Ramos (cell line): Measurements from ENCODE around the gene THRB.

ENCODE experiments used
- in situ Hi-C: fragments of 300-500 bp; cut with MboI; formaldehyde crosslinking; loops from one replicate; pipeline ENCODE4 v1.14.3; 2022; ENCODE audit warnings: low sequenced_read_pairs; ENCODE audit not compliant: unreplicated experiment

The THRB gene

DNA sequence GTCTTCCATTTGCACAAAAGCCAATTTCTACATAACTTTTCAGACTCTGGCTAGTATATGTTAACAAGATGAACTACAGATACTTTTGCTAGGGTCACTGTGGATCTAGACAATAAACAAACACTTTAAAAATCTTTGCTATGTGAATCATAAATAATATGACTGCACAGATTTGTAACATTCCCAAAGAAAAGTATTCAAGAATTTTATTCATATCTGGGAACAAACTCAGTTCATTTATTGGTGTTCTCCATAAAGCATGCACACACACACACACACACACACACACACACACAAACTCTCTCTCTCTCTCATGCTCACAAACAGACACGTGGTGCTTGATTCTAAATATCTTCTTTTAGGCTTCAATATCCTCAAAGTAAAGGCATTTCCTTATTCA lies 18.8 kb upstream of the THRB start:
- in situ Hi-C loops, result no loop called here

DNA sequence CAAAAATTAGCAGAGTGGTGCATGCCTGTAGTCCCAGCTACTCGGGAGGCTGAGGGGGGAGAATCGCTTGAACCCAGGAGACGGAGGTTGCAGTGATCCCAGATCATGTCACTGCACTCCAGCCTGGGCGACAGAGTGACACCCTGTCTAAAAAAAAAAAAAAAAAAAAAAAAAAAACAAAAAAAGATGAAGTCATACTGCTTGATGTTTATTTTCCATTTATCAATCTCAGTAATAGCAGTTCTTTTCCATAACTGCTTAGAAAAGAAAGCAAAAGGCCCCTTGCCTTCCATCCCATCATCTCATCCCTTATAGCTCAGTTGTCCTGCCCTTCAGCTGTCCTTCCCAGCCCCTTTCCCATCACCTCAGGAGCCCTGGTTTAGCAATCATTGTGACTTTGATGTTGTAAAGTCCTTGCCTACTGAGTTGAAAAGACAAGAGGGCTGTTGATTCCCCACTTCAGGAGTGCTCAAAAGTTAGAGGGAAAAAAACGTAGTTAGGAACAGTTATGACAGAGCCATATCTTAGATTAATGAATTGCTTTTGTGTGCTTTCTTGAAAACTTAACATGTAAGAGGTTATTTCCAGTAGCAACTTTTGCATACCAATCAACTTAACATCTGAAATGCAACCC lies 18.0 kb upstream of the THRB start:
- in situ Hi-C loops, result no loop called here

DNA sequence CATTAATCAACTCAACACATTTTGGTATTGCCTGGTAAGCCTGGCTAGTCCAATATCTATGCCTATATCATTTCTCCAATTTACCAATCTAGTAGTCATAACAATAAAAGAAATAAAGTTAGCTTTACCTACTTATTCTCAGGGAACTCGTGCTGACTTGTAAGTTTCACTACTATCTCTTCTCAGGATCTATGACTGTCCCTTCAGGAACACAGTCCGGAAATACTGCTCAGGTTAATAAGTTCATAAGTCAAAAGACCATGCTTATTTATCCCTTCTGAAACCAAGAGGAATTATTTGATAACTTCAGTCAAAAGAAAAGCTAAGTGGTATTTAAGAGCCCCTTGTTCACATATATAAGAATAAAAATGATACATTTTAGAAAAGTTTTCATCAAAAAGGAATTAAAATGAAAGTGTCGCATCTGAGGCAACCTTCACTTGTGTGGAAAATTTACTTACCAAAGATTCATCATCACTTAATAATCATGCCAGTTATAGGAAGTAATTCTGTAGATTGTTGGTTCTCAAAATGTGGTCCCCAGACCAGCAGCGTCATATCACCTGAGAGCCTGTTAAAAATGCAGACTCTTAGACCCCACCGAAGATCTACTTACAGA lies 15.5 kb upstream of the THRB start:
- in situ Hi-C loops, result no loop called here

DNA sequence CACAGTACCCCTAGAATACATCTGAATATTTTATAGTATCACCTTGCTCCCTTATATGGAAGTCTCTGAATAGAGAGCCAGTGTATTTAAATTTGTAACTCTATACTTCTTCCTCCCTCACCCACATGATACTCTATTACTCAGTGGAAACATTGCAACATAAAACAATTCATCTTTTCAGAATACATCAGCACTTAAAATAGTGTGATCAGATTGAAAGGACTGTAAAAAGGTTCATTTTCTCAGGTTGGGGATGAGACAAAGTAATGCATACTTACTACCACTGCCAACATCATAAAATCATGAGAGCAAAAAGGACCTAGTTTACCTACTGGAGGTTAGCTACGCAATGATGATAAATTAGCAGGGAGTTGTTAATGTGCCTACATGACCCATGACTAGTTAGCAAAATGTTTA lies 13.8 kb upstream of the THRB start:
- in situ Hi-C loops, result no loop called here

DNA sequence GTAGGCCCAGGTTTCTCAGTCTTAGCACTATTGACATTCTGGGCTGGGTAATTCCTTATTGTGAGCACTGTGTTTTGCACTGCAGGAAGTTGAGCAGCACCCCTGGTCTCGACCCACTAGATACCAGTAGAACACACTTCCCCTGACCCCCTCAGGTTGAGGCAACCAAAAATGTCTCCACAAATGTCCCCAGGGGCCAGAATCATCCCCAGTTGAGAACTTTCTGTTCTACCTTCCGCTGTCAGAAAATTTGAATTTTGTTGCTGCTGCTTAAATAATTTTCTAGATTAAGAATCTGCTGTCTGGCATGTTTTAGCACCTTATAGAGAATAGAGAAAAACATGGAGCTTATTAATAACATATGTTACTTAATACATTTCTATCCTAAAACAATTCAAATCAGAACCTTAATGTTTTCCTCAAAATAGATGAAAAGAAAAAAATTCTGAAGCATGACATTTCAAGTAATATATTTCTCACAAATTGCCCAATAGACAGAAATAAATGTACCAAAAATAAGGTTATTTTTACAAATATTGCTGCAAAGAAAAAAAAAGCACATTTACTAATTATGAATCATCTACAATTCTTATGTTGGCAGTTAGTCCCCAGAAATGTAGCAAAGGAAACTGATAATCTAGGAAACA lies 13.2 kb upstream of the THRB start:
- in situ Hi-C loops, result no loop called here

DNA sequence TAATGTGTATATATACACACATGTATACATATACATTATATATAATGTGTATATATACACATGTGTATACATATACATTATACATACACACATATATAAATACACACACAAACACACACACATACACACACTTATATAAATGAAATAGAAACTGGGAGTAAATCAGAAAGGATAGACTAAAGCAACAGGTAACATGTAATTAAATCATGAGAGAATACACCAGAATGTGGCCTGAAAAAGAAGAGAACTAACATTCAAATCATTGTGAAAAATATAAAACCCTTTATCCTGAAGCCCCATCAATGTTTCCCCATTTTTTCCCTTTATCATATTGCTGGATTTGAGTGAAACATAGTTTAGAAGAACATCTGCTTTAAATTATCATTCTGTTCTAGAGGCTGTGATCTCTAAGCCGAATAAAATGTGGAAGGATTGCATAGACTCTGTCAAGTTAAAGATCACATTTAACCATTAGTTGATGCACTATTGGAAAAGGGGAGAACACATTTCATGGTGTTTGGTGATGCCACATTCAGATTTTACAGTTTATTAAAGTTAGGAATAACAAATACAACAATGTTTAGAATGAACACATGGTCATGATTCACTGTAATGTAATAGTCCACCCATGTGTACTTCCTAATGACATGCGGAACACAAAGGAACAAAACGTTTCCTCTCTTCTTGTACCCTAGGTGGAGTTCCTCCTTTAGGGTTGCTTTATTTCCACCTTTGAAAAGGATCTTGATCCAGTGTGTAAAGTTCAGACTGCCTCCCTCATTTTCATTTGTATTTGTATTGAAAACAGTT lies 12.5 kb upstream of the THRB start:
- in situ Hi-C loops, result no loop called here

DNA sequence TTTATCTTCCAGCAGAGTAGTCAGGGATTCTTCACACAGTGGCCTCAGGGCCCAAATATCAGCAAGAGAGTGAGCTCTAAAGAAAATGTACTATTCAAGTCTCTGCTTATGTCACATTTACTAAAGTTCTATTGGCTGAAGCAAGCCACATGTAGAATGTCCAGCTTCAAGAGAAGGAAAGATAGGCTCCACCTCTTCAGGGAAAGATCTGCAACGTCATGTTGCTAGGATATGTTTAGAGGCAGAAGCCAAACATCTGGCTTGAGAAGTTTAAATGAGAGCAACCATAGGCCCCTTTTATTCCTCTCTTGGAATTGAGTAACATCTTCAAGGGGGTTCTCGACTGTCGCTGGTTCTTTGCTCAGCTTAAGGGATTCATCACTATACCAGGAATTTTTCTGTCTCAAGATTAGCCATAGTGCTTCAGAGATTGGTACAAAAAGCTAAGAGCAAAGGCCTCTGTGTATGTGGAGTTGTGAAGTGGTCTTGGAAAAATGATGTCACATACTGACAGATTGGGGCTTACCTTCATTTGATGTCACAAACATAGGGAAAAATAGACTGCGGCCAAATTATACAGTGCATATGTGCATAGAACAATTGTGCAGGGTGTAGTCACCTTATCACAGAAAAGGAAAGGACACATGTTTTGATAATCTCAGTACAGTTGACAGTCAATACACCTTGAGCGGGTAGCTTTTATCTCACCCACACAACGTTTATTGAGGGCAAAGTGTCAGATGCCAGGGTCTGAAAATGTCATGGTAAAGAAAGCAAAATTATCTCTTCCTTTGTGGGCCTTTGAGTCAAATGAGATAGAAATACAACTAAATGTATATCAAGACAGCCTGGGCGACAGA lies 11.3 kb upstream of the THRB start:
- in situ Hi-C loops, result no loop called here

DNA sequence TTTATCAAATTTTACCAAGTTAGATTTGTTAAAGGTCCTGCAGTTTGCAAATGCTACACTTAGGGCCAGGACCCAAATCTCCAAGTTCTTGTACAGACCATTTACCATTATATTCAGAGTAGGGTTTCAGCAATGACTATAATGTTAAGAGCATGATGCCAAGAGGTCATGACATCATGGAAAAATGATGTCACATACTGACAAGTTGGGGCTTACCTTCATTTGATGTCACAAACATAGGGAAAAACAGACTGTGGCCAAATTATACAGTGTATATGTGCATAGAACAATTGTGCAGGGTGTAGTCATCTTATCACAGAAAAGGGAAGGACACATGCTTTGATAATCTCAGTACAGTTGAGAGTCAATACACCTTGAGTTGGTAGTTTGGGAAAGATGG lies 10.1 kb upstream of the THRB start:
- in situ Hi-C loops, result no loop called here

DNA sequence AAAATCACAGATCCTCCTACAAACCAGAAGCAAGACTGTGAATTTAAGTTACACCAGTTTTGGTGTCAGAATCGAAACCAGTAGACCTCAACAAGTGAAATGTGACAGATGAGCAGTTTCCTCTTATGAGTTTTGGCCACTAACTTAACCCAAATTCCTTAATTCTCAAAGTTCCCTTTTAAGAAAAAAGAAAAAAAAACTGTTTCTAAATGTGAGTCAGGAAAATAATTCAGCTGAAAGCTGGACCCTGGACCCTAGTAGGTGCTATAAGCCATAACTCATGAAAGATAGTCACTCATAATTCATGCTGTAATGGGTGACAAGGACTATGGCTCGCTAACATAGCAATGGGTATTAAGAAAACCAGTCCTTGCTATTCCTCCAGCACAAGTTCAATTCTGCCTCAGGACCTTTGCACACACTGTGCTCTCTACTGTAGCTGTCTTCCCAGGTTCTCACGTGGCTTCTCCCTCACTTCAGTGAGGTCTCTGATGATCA lies 9.0 kb upstream of the THRB start:
- in situ Hi-C loops, result no loop called here

DNA sequence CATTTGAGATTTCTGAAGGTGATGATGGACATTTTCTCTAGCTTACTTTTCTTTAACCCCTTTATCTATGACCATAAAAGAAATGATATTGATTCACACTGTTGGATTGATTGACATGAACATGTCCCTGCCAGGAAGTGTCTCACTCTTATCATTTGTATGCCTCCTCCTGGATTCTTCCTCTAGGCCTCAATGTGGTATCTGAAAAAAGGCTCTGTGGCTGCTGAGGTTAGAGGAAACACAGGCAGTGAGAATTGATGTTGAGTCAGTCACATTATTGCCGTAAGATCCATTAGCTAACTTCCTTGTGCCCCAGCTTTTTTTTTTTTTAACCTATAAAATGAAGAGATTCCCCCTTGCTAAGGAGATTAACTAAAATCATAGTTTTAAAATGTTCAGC lies 8.0 kb upstream of the THRB start:
- in situ Hi-C loops, result no loop called here

DNA sequence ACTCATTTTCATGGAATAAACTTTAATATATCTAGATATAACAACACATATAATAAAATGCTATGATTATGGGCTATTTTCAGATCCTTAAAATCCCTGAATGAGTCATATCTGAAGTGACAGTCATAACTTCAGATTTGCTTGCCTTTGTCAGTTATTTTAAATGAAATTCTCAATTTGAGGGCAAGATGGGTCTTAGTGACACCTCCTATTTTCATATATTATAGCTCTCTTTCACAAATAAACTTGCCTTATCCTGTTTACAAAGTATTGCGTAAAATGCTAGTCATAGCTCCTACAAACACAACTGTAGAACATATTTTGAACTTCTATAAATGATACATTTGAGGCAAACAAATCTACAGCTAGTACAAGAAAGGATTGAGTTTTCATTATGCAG lies 6.2 kb upstream of the THRB start:
- in situ Hi-C loops, result no loop called here

DNA sequence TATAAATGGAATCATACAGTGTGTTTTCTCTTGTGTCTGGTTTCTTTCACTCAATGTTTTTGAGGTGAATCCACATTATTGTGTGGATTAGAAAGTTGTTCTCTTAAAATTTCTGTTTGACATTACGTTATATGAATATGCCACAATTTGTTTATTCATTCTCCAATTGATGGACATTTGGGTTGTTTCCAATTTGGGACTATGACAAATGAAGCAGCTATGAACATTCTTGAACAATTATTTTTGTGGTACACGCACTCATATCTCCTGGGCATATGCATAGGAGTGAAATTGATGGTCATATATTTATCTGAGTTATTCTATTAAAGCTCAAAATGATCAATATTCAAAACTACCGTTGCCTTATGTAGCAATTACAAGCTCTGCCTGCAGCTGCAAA lies 5.3 kb upstream of the THRB start:
- in situ Hi-C loops, result no loop called here

DNA sequence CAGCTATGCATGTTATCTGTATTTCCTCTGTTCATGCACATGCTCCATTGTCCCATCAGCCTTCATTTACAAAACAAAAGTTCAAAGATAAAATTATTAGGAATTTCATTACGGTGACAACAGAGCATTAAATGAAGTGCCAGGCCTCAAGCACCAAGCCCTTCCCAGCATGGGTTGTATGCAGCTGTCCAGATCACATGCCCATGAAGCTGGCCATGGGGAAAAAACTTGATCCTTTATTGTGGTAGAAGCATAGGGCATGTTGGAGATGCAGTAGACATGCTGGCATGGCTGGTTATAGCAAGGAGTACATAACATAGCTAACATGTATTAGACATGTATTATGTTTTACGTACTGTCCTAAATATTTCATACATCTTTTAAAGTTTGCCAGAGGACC lies 4.1 kb upstream of the THRB start:
- in situ Hi-C loops, result no loop called here

DNA sequence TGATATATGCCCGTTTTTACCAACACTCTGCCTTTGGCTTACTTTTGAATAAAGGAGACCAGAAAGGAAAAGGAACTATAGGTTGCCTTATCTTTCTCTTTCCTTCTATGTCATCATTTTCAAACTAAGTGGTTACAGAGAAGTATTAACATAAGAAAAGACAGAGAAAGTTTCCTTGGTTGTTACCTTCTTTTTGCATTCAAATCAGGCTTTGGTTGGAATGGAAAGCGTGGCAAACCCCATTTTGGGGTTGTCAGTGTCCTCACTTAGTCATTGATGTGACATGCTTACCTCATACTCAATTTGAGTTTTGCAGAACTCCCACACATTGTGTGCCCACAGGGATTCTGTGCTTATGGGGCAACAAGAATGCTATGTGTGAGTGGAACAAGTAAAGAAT lies 3.7 kb upstream of the THRB start:
- in situ Hi-C loops, result no loop called here

DNA sequence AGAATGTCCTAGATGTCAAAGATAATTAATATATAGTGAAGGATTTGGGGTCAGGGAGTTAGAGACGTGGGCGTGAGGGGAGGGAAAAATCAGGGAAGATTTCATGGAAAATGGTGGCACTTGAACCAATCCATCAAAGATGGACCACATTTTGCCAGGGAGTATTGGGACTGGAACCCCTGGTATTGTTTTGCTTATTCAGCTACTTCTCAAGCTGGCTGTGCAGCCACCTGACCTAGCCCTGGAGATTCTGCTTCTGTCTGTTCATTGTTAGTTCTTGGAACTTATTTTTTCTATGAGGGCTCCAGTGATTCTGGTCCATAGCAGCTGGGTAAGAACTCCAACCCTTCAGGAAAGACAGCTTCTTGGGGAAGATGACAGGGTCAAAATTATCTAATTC lies 3.3 kb upstream of the THRB start:
- in situ Hi-C loops, result no loop called here

DNA sequence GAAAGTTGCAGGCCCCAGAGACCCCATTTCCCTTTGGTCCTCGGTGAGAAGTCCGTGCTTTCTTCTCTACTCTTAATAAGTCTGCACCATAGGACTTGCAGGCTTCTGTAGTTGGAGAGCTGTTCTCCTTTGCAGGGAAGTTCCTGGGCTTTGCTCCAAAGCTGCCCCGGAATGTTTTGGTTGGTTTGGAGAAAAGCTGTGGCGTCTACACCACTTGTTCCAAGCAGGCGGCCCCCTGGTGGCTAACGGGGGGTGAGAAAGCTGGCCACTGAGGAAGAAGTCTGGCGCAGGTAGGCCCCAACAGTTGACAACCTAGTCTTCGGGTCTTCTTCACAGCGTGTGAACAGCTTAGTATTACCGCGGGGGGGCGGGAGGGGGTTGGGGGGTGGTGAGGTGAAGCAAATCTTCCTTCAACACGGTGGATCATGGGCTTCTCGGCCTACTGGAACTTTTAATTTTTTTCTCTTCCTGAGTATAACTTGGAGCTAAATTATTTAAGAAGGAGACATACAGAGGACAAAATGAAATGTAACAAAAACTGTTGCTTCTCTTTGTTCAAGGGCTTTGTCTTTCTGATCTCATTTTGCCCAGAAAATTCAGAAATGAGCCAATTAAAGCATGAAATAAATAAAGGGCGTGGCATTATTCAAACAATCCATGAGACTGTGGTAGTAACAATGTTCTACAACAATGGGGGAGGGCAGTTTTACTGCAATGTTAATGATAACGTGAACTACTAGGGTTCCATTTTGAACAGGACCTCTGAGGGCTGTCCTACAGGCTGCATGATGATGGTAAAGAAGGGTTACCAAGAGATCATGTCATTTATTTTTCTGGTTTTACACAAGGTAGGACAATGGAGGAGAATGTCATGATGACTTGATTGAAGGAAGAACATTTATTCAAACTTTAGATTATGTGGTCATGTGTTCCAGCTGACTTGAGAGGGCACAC lies 2.2 kb upstream of the THRB start:
- in situ Hi-C loops, result no loop called here

DNA sequence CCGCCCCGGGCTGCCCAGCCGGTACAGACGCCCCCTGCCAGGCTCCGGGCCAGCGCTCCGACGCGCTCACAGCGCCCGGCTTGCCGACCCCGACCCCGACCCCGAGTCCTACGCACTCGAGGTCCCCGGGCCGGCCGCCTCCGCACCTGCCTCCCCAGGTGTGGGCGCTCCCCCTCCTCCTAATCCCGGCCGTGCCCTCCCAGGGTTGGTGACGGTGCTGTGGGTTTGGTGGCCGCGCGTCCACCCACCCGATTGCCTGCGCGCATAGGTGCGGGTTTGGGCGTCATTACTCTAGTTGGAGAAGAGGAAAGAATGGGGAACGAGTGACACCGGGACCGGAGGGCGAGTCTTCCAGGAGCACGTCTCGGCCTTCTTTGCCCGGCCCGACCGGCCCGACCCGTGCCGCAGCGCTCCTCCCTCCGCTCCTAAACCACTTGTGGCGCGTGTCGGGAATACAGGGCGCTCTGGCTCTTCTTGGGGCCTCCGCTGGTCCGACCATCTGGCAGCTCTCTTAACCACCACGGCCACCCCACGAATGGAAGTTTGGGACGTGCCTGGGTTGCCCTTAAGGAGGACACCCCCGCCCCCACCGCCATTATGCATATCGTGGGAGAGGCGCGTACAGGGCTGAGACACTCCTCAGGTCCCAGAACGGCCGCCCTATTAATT lies 810 bp upstream of the THRB start:
- in situ Hi-C loops, result no loop called here
